ENCODE measurements around the gene SLC8A1. TPM values are rescaled to one million over a fixed set of nuclear protein-coding genes. Genes with fewer than 3 reads are reported as not detected.

Gene SLC8A1
- total RNA-seq, 1 donor from 2014 or later, result 1.9 TPM

DNA sequence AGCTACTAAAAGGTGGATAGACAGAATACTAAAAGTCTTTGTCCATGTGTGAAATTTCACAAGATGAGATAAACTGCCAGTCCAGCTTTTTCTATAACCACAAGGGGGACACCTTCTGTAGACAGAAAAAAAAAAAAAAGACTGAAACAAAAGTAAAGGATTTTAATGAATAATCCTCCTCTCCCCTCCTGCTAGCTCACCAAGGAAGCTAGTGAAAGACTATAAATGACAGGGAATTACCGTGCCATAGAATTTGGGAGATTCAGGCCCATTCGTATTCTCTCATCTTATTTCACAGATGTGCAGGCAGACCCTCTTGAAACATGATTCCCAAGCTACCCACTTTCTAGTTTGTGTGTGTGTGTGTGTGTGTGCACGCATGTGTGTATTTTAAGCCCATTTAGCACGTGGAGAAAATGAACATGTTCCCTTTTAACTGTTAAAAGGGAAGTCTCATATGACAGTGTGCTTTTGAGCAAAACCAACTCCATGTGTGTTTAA is 36.3 kb upstream of the SLC8A1 start:
- no peak overlapping the region for H3K27ac Mint-ChIP-seq (ENCODE audit: unreplicated experiment)
- no peaks in the 10 kb centered on the region for H3K27me3 Mint-ChIP-seq (ENCODE audit: unreplicated experiment)
- H3K9me3 Mint-ChIP-seq (ENCODE audit: unreplicated experiment), result peaks cover under 1% of the 10 kb centered on the region
- no peak for DNase-seq
- no peak overlapping the region for H3K4me3 Mint-ChIP-seq (ENCODE audit: unreplicated experiment)
- H3K36me3 Mint-ChIP-seq (ENCODE audit: unreplicated experiment), result no peaks in the 10 kb centered on the region
- peak; percentile 80 for TF ChIP-seq CTCF (IDR thresholded peaks at IDR 0.05; ENCODE audit: partially characterized antibody, unreplicated experiment)
- H3K4me1 Mint-ChIP-seq (ENCODE audit: low read depth, unreplicated experiment), result no peaks in the 10 kb centered on the region

DNA sequence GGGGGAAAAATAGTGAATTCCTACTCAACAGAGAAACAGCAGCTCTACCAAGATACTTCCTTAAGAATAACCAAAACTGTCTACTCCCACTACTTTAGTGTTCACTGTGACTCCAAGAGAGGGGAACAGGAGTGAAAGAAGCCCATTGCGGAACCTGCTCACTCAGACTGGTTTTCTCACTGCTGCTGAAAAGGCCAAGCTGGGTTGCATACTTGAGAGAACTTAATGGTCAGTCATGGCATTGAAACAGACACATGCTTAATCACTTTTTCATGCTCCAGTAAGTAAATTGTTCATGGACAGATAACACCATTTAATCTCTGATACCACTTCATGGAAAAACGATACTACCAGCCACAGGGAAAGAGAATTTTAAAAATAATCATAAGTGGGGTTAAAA is 35.7 kb upstream of the SLC8A1 start:
- DNase-seq, result no peak
- Mint-ChIP-seq H3K27ac (ENCODE audit: unreplicated experiment) (no peak overlapping the region), H3K4me1 (ENCODE audit: low read depth, unreplicated experiment) (no peaks in the 10 kb centered on the region), H3K27me3 (ENCODE audit: unreplicated experiment) (no peaks in the 10 kb centered on the region), H3K4me3 (ENCODE audit: unreplicated experiment) (no peak overlapping the region), H3K36me3 (ENCODE audit: unreplicated experiment) (no peaks in the 10 kb centered on the region), H3K9me3 (ENCODE audit: unreplicated experiment) (peaks cover 1% of the 10 kb centered on the region)
- TF ChIP-seq CTCF (IDR thresholded peaks at IDR 0.05; ENCODE audit: partially characterized antibody, unreplicated experiment), result no peak

DNA sequence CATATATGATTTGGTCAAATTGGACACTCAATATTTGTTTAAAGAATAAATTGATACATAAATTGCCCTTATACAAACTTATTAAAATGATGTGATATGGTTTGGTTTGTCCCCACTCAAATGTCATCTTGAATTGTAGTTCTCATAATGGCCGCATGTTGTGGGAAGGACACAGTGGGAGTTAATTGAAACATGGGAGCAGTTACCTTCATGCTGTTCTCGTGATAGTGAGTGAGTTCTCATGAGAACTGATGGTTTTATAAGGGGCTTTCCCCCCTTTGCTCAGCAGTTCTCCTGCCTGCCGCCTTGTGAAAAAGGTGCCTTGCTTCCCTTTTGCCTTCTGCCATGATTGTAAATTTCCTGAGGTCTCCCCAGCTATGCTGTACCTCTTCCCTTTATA is 34.0 kb upstream of the SLC8A1 start:
- TF ChIP-seq CTCF (IDR thresholded peaks at IDR 0.05; ENCODE audit: partially characterized antibody, unreplicated experiment), result no peak
- H3K27me3 Mint-ChIP-seq (ENCODE audit: unreplicated experiment), result no peaks in the 10 kb centered on the region
- H3K4me1 Mint-ChIP-seq (ENCODE audit: low read depth, unreplicated experiment), result no peaks in the 10 kb centered on the region
- no peak for DNase-seq
- no peaks in the 10 kb centered on the region for H3K36me3 Mint-ChIP-seq (ENCODE audit: unreplicated experiment)
- H3K9me3 Mint-ChIP-seq (ENCODE audit: unreplicated experiment), result peaks cover 1% of the 10 kb centered on the region
- H3K4me3 Mint-ChIP-seq (ENCODE audit: unreplicated experiment), result no peak overlapping the region
- no peak overlapping the region for H3K27ac Mint-ChIP-seq (ENCODE audit: unreplicated experiment)

GRCh38 chr2:40485318-40485717 is 33.4 kb upstream of the SLC8A1 start:
- H3K36me3 Mint-ChIP-seq (ENCODE audit: unreplicated experiment), result no peaks in the 10 kb centered on the region
- no peaks in the 10 kb centered on the region for H3K4me1 Mint-ChIP-seq (ENCODE audit: low read depth, unreplicated experiment)
- peaks cover 1% of the 10 kb centered on the region for H3K9me3 Mint-ChIP-seq (ENCODE audit: unreplicated experiment)
- H3K4me3 Mint-ChIP-seq (ENCODE audit: unreplicated experiment), result no peak overlapping the region
- no peak for DNase-seq
- H3K27me3 Mint-ChIP-seq (ENCODE audit: unreplicated experiment), result no peaks in the 10 kb centered on the region
- TF ChIP-seq CTCF (IDR thresholded peaks at IDR 0.05; ENCODE audit: partially characterized antibody, unreplicated experiment), result no peak
- no peak overlapping the region for H3K27ac Mint-ChIP-seq (ENCODE audit: unreplicated experiment)

GRCh38 chr2:40483549-40484243 is 31.8 kb upstream of the SLC8A1 start:
- no peak for DNase-seq
- Mint-ChIP-seq H3K4me1 (ENCODE audit: low read depth, unreplicated experiment) (no peaks in the 10 kb centered on the region), H3K36me3 (ENCODE audit: unreplicated experiment) (no peaks in the 10 kb centered on the region), H3K4me3 (ENCODE audit: unreplicated experiment) (no peak overlapping the region), H3K27me3 (ENCODE audit: unreplicated experiment) (no peaks in the 10 kb centered on the region), H3K9me3 (ENCODE audit: unreplicated experiment) (peaks cover 1% of the 10 kb centered on the region), H3K27ac (ENCODE audit: unreplicated experiment) (no peak overlapping the region)
- no peak for TF ChIP-seq CTCF (IDR thresholded peaks at IDR 0.05; ENCODE audit: partially characterized antibody, unreplicated experiment)
